H9 (cell line): ENCODE data around the gene DGCR2. TPM values are rescaled to one million over a fixed set of nuclear protein-coding genes. Genes with fewer than 3 reads are reported as not detected.

Experiments
- DNase-seq: peaks from one replicate; pipeline ENCODE4 v3.0.0-alpha.2; 2017
- H2AFZ ChIP-seq: one replicate; pipeline ENCODE4 v1.6.1; 2013; ENCODE audit warnings: mild to moderate bottlenecking, low read length, control low read depth, moderate library complexity
- H2AK5ac ChIP-seq: 2 replicates; pipeline ENCODE4 v1.6.1; 2013; ENCODE audit warnings: low read length, control low read depth, mixed read lengths; ENCODE audit not compliant: insufficient read length
- H2BK120ac ChIP-seq: one replicate; pipeline ENCODE4 v1.6.1; 2013; ENCODE audit warnings: low read depth, mild to moderate bottlenecking, low read length, control low read depth, inconsistent platforms; ENCODE audit not compliant: poor library complexity, severe bottlenecking
- H2BK12ac ChIP-seq: 2 replicates; pipeline ENCODE4 v1.6.1; 2013; ENCODE audit warnings: low read length, control low read depth, mixed read lengths, low read depth; ENCODE audit not compliant: insufficient read length
- H2BK15ac ChIP-seq: 2 replicates; pipeline ENCODE4 v1.6.1; 2013; ENCODE audit warnings: low read depth, low read length, control low read depth
- H2BK20ac ChIP-seq: one replicate; pipeline ENCODE4 v1.6.1; 2013; ENCODE audit warnings: low read depth, mild to moderate bottlenecking, low read length, control low read depth, inconsistent platforms; ENCODE audit not compliant: poor library complexity, severe bottlenecking
- H2BK5ac ChIP-seq: 2 replicates; pipeline ENCODE4 v1.6.1; 2013; ENCODE audit warnings: low read length, control low read depth, mixed read lengths; ENCODE audit not compliant: insufficient read length
- H3K14ac ChIP-seq: 2 replicates; pipeline ENCODE4 v1.6.1; 2013; ENCODE audit warnings: low read length, control low read depth; ENCODE audit not compliant: insufficient read depth
- H3K18ac ChIP-seq: 2 replicates; pipeline ENCODE4 v1.6.1; 2013; ENCODE audit warnings: low read depth, mild to moderate bottlenecking, mixed read lengths, low read length, control low read depth; ENCODE audit not compliant: insufficient read length
- H3K23ac ChIP-seq: 2 replicates; pipeline ENCODE4 v1.6.1; 2013; ENCODE audit warnings: low read length, control low read depth, mixed read lengths, low read depth; ENCODE audit not compliant: insufficient read length
- H3K23me2 ChIP-seq: 2 replicates; pipeline ENCODE4 v1.6.1; 2013; ENCODE audit warnings: low read depth, mild to moderate bottlenecking, mixed read lengths, low read length, control low read depth; ENCODE audit not compliant: insufficient read length, poor library complexity, severe bottlenecking
- H3K27ac ChIP-seq: 2 replicates; pipeline ENCODE4 v1.5.1; 2013; ENCODE audit warnings: low read length, control low read depth, mixed read lengths, low read depth; ENCODE audit not compliant: insufficient read length
- H3K27me3 ChIP-seq: 2 replicates; pipeline ENCODE4 v1.6.1; 2013; ENCODE audit warnings: low read length, control low read depth, inconsistent platforms; ENCODE audit not compliant: insufficient read depth
- H3K4ac ChIP-seq: 2 replicates; pipeline ENCODE4 v1.6.1; 2013; ENCODE audit warnings: low read depth, mild to moderate bottlenecking, control low read depth, inconsistent platforms, low read length, moderate library complexity
- H3K4me1 ChIP-seq: 2 replicates; pipeline ENCODE4 v1.6.1; 2013; ENCODE audit warnings: low read length, control low read depth, inconsistent platforms; ENCODE audit not compliant: insufficient read depth
- H3K4me2 ChIP-seq: 2 replicates; pipeline ENCODE4 v1.6.1; 2013; ENCODE audit warnings: low read length, control low read depth, mixed read lengths; ENCODE audit not compliant: insufficient read length, insufficient read depth
- H3K56ac ChIP-seq: 2 replicates; pipeline ENCODE4 v1.6.1; 2013; ENCODE audit warnings: low read depth, mild to moderate bottlenecking, mixed read lengths, low read length, control low read depth; ENCODE audit not compliant: insufficient read length
- H3K79me1 ChIP-seq: 2 replicates; pipeline ENCODE4 v1.6.1; 2013; ENCODE audit warnings: low read depth, mild to moderate bottlenecking, moderate library complexity, low read length, control low read depth, inconsistent platforms; ENCODE audit not compliant: insufficient read depth, poor library complexity, severe bottlenecking
- H3K79me2 ChIP-seq: 2 replicates; pipeline ENCODE4 v1.6.1; 2013; ENCODE audit warnings: low read length, control low read depth, inconsistent platforms; ENCODE audit not compliant: insufficient read depth
- H3K9ac ChIP-seq: 2 replicates; pipeline ENCODE4 v1.6.1; 2013; ENCODE audit warnings: low read length, control low read depth, mixed read lengths; ENCODE audit not compliant: insufficient read length; ENCODE audit errors: extremely low read depth
- H3K9me3 ChIP-seq: one replicate; pipeline ENCODE4 v1.6.1; 2013; ENCODE audit warnings: low read depth, low read length, inconsistent platforms; ENCODE audit not compliant: control insufficient read depth
- H3T11ph ChIP-seq: one replicate; pipeline ENCODE4 v1.6.1; 2013; ENCODE audit warnings: mild to moderate bottlenecking, low read length, control low read depth, inconsistent platforms
- H4K20me1 ChIP-seq: one replicate; pipeline ENCODE4 v1.6.1; 2013; ENCODE audit not compliant: control insufficient read depth, insufficient read length, insufficient read depth
- H4K5ac ChIP-seq: 2 replicates; pipeline ENCODE4 v1.6.1; 2013; ENCODE audit warnings: low read depth, mild to moderate bottlenecking, mixed read lengths, low read length, control low read depth; ENCODE audit not compliant: insufficient read length
- H4K8ac ChIP-seq: replicated peaks from 2 replicates; pipeline ENCODE4 v1.6.1; 2013; ENCODE audit warnings: low read length, control low read depth, mixed read lengths, low read depth; ENCODE audit not compliant: insufficient read length
- H4K91ac ChIP-seq: 2 replicates; pipeline ENCODE4 v1.6.1; 2013; ENCODE audit warnings: low read depth, mild to moderate bottlenecking, moderate library complexity, mixed read lengths, low read length, control low read depth; ENCODE audit not compliant: insufficient read length
- H3K27ac Mint-ChIP-seq, 3 experiments: 2 replicates in 2 of 3; 3 replicates in 1 of 3; pipeline ENCODE4 v1.8.0; 2020 to 2021; ENCODE audit warnings: mixed read lengths in 3 of 3, mild to moderate bottlenecking in 1 of 3, moderate library complexity in 1 of 3
- H3K27me3 Mint-ChIP-seq: 2 replicates; pipeline ENCODE4 v1.8.0; 2021; ENCODE audit warnings: low read depth, mild to moderate bottlenecking, moderate library complexity, mixed read lengths
- H3K36me3 Mint-ChIP-seq, 3 experiments: 2 replicates in 2 of 3; 3 replicates in 1 of 3; pipeline ENCODE4 v1.8.0; 2020 to 2021; ENCODE audit warnings: low read depth in 3 of 3, mixed read lengths in 3 of 3; ENCODE audit not compliant: insufficient read depth in 1 of 3
- H3K4me1 Mint-ChIP-seq, 2 experiments: 2 replicates each; pipeline ENCODE4 v1.8.0; 2020; ENCODE audit warnings: mixed read lengths in 2 of 2
- H3K4me3 Mint-ChIP-seq, 2 experiments: 2 replicates in 1 of 2; 3 replicates in 1 of 2; pipeline ENCODE4 v1.8.0; 2020 to 2021; ENCODE audit warnings: mild to moderate bottlenecking in 2 of 2, mixed read lengths in 2 of 2, moderate library complexity in 1 of 2
- H3K9me3 Mint-ChIP-seq, 2 experiments: 2 replicates in 1 of 2; 3 replicates in 1 of 2; pipeline ENCODE4 v1.8.0; 2020; ENCODE audit warnings: mild to moderate bottlenecking in 2 of 2, mixed read lengths in 2 of 2, moderate library complexity in 1 of 2
- WGBS: extraction: QIAGEN DNeasy Blood & Tissue Kit; methylation state at CpG from one replicate; pipeline ENCODE4 v1.1.7; 2013; ENCODE audit warnings: missing lambda C conversion rate, low lambda C conversion rate, mixed read lengths; ENCODE audit not compliant: insufficient read length; ENCODE audit errors: extremely low coverage; 5-methylcytosine and 5-hydroxymethylcytosine counted together
- total RNA-seq: library from RNA; stranded (reverse); gene quantifications from 2 replicates; pipeline ENCODE4 v1.2.1, GENCODE V29; 2021
- TF ChIP-seq, protein P1 (sequence below): fragments of 200-600 bp; sonication (generic); conservative IDR thresholded peaks from 3 replicates; pipeline ENCODE4 v1.8.0; 2021; ENCODE audit warnings: antibody characterized with exemption, mild to moderate bottlenecking

Gene DGCR2
- total RNA-seq, 1 experiment from 2014 or later, result 47.2 TPM

DNA sequence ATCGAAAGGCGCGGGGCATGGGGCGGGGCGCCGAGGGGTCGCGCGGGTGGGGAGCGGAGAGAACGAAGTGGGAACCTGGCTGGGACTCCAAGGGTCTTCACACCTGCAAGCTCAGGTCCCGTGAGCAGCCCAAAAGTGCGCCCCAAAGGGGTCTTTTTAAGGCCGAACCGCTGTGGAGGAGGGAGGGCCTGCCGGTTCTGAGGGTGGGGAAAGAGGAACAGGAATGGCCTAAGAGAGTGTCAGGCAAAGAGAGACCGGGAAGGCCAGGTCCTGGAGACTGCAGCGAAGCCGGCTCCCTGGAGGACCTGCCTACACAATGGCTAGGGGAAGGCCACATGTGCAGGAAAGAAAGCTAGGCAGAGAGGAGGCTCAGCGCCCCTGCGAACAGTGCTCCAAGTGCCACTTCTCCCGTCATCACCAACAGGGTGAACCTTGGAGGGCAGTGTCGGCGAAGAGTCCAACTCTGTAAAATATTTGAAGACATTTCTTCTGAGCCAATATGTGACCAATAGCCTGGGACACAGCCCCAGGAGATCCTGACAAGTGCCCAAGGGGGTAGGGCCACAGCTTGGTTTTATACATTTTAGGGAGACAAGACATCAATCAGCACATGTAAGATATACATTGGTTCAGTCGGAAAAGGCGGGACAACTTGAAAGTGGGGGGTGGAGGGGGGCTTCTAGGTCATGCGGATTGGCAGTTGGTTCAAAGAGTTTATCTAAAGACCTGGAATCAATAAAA is 710 bp upstream of the DGCR2 start:
- no peak overlapping the region for H2BK20ac ChIP-seq

More for the DNA sequence above, 710 bp upstream of the DGCR2 start:
- H2BK120ac ChIP-seq, result no peak overlapping the region
- H3T11ph ChIP-seq, result no peak overlapping the region
- peak overlapping the region; percentile 51 for H3K9ac ChIP-seq
- H2BK12ac ChIP-seq, result no peak overlapping the region
- no peak overlapping the region for H2BK15ac ChIP-seq
- no peak overlapping the region for H4K8ac ChIP-seq
- H3K79me1 ChIP-seq, result peaks cover 9% of the 10 kb centered on the region
- peaks cover 0 to 4% (median 3%) of the 10 kb centered on the region in 3 experiments; a peak in 3 of 7 replicates for H3K36me3 Mint-ChIP-seq
- H3K4me1 ChIP-seq, result peaks cover 3% of the 10 kb centered on the region; the same call in 1 of the 2 replicates
- H3K9me3 Mint-ChIP-seq, result no peaks in the 10 kb centered on the region; a peak in 3 of 5 replicates
- peaks cover 20 to 23% of the 10 kb centered on the region in 2 experiments for H3K4me1 Mint-ChIP-seq
- H3K18ac ChIP-seq, result peak overlapping the region; percentile 41
- peak overlapping the region; percentile 43; the same call in 1 of the 2 replicates for H3K14ac ChIP-seq
- no peak overlapping the region for H3K56ac ChIP-seq
- no peaks in the 10 kb centered on the region for H3K9me3 ChIP-seq
- H3K4ac ChIP-seq, result no peak overlapping the region
- no peak overlapping the region for H3K27ac ChIP-seq
- DNase-seq, result no peak
- peaks cover 9% of the 10 kb centered on the region for H3K23me2 ChIP-seq
- no peak overlapping the region for H4K5ac ChIP-seq
- no peaks in the 10 kb centered on the region for H3K27me3 ChIP-seq
- H4K91ac ChIP-seq, result no peak overlapping the region
- peak overlapping the region; percentile 81 to 92 for H3K4me3 Mint-ChIP-seq
- H2BK5ac ChIP-seq, result no peak overlapping the region
- TF ChIP-seq, protein P1, sequence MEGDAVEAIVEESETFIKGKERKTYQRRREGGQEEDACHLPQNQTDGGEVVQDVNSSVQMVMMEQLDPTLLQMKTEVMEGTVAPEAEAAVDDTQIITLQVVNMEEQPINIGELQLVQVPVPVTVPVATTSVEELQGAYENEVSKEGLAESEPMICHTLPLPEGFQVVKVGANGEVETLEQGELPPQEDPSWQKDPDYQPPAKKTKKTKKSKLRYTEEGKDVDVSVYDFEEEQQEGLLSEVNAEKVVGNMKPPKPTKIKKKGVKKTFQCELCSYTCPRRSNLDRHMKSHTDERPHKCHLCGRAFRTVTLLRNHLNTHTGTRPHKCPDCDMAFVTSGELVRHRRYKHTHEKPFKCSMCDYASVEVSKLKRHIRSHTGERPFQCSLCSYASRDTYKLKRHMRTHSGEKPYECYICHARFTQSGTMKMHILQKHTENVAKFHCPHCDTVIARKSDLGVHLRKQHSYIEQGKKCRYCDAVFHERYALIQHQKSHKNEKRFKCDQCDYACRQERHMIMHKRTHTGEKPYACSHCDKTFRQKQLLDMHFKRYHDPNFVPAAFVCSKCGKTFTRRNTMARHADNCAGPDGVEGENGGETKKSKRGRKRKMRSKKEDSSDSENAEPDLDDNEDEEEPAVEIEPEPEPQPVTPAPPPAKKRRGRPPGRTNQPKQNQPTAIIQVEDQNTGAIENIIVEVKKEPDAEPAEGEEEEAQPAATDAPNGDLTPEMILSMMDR, result no peak
- H3K79me2 ChIP-seq, result peaks cover 22% of the 10 kb centered on the region; the same call in 1 of the 2 replicates
- H2AFZ ChIP-seq, result no peak overlapping the region
- H2AK5ac ChIP-seq, result no peak overlapping the region
- H3K4me2 ChIP-seq, result peak overlapping the region; percentile 78
- H4K20me1 ChIP-seq, result no peaks in the 10 kb centered on the region
- H3K27me3 Mint-ChIP-seq, result peaks cover 18% of the 10 kb centered on the region
- no peak overlapping the region for H3K23ac ChIP-seq
- WGBS, result no CpG with 5 or more reads among the region's 27 CpGs
- H3K27ac Mint-ChIP-seq, result peak overlapping the region; percentile 74 to 97 (median 92); a peak in 4 of 7 replicates
